NCI-H1092 treated with DMSO at 0.1 percent for 48 hours (cell line): ENCODE measurements around the gene JADE2.
"Not testable (repeated sequence)": the region's sequence is repeated elsewhere in the genome, so short reads cannot be mapped to it uniquely, and the experiment has no call there.

Experiments
- DNase-seq: peaks from one replicate; lab custom pipeline; 2025; lab: John Stamatoyannopoulos, UW

Gene JADE2

GRCh38 chr5:134507452-134507851, 18.0 kb upstream of the JADE2 start:
- DNase-seq, result no peak

DNA sequence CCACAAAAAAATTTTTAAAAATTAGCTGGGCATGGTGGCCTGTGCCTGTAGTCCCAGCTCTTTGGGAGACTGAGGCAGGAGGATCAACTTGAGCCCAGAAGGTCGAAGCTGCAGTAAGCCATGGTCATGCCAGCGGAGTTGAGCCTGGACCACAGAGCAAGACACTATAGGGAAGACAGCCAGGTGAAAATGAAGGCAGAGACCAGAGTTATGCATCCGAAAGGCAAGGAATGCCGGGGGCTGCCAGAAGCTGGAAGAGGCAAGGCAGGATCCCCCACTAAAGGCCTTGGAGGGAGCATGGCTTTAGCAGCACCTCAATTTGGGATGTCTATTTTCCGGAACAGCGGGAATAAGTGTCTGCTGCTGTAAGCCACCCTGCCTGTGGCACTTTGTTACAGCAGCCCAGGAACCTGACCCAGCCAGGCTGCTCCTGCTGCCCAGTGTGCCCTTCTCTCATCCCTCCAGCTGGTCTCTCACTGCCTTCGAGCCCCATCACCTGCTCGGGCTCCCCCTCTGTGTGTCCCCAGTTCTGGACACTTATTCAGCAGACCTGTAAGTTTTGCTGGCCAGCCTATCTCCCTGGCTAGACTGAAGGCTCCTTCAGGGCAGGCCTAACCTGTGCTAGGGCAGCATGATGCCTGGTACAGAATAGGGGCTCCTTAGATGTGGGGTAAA, 16.8 kb upstream of the JADE2 start:
- no peak for DNase-seq

DNA sequence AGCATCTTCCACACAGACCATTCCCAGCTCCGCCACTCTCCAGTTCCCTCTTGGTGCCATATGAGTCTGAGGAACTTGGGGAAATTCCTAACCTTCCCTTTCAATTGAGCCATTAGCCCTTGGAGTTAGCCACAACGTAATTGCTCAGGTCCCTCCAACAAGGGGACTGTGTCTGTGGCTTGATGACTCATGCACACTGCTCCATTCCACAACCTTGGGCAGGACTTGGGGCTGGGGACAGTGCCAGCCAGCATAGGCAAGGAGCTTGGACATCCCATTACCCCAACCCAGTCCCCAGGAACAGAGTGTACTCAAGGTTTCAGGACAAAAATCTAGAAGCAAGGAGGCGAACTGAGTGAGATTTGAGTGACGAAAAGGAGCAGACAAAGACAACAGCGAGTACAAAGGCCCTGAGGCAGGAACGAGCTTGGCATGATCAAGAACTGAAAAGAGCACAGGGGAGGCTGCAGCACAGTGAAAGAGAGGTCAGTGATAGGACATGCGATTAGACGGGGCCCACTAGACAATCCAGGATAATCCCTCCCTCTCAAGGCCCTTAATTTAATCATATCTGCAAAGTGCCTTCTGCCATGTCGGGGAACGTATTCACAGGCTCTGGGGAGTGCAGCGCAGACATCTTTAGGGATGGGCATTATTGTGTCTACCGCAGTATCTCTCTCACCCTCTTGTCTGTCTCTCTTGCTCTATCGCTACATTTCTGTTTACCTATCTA, 16.0 kb upstream of the JADE2 start:
- no peak for DNase-seq

DNA sequence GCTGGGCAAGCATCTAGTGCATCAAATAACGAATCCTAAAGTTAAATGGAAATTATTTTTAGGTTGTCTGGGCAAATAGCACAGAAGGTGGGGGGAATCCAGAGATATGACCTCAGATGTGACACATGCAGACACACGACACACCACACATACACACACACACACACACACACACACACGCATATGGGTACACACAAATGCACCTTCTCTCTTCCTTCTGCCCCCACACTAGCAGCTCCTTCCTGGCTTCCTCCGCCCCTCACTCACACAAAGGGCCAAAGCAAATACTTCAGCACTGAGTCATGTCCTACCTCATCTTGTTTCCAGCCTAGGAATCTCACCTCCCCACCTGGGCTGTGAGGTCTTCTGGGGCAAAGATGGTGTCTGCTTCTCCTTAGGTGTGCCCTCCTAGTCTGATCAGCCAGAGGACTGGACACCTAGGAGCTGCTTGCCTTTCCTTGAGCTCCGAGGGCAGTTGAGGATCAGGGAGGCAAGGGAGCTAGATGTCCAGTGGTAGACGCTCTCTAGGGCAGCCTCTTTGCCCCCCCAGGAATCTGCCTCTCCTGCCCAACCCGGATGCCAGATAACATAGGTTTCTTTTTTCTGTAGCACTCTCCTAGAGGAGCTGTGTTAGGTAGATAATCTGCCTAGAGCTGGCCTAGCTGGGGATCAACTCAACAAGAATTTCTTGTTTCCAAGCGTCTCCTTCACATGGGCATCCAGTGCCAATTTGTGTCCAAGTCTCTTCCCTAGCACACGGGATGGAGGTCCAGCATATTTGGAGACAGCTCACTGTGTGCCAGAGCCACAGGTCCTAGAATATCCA, 14.3 kb upstream of the JADE2 start:
- no peak for DNase-seq

GRCh38 chr5:134511796-134512660, 13.4 kb upstream of the JADE2 start:
- no peak for DNase-seq

- DNase-seq, result no peak
These were observed 12.8 kb upstream of the JADE2 start for GRCh38 chr5:134512661-134512999.

- DNase-seq, result no peak
These were observed 9.7 kb upstream of the JADE2 start for GRCh38 chr5:134515801-134516200.

DNA sequence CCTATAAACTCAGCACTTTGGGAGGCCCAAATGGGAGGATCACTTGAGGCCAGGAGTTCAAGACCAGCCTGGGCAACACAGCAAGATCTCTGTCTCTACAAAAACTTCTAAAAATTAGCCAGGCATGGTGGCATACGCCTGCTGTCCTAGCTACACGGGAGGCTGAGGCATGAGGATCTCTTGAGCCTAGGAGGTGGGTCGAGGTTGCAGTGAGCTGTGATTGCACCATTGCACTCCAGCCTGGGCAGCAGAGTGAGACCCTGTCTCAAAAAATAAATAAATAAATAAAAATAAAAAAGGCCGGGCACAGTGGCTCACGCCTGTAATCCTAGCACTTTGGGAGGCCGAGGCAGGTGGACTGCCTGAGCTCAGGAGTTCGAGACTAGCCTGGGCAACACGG, 8.5 kb upstream of the JADE2 start:
- DNase-seq, result not testable (repeated sequence)

GRCh38 chr5:134517553-134517952, 7.9 kb upstream of the JADE2 start:
- no peak for DNase-seq

DNA sequence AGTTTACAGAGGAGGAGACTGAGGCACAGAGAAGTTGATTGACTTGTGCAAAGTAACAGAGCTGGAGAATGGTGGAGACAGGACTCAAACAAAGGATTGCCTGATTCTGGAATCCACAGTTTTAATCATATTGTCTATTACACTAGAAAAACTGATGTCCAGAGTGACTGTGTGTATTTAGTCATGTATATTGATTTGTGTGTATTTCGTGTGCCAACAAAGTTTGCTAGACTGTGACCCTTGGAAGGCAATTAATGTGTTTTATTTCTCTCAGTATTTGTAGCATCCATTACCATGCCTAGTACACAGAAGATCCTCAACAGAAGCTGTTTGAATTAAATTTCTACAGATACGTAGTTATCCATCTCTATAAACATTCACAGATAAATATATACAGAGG, 5.5 kb upstream of the JADE2 start:
- DNase-seq, result no peak

DNA sequence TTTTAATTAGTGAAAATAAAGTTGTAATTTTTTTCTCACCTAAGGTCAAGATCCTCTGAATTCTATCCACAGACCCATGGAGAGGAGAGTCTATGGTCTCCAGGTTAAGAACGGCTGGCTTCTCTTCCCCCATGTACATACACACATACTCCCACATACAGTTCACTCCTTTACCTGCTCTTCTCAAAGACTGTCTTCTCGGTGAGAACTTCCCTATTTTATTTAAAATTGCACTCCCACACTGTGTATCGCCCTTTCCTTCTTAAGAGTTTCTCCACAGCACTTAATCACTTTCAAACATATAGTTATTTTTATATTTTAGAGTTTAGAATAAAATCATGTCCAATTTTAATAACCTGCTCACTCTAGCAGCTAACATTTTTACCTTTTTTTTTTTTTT, 3.6 kb upstream of the JADE2 start:
- DNase-seq, result no peak

- no peak for DNase-seq
These were observed 1.8 kb upstream of the JADE2 start for GRCh38 chr5:134523543-134524271.

- no peak for DNase-seq
These were observed 1.1 kb upstream of the JADE2 start for GRCh38 chr5:134524272-134524825.

DNA sequence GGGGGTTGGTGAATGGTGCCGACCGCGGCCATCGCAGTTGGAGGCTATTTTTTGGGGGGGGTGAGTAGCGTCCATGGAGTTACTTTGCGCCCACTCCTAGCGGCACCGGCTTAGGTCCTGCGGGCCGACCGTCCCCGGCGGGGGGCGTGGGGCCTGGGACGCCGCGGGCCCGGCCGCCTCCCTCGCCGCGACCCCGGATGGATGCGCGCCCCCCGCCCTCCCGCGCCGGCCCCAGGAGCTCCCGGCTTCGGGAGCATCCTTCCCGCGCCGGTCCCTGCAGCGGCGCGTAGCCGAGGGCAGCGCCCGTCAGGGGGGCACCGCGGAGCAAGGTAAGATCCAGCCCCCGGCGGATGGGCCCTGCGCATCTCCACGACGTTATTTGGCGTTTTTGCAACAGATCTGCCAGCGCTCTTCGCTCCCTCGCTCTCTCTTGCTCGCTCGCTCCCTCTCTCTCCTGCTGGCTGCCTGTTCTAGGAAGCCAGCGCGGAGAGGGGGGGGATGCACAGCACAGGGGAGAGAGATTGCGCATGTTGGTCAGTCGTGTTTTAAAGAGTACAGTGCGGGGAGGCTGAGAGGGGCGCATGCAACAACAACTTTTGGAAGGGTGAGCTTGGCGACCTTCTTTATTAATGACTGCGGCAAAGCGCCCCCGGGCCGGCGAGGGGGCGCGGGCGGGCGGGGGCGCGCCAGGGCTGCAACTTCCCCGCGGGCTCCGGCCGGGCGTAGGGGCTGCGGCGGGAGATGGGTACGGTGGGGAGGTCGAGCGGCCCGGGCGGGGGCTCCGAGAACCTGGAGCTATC, 413 bp downstream of the JADE2 start:
- peak; percentile 48 for DNase-seq

- no peak for DNase-seq
These were observed 1.1 kb downstream of the JADE2 start for GRCh38 chr5:134526483-134527155.

GRCh38 chr5:134527156-134527960, 1.9 kb downstream of the JADE2 start:
- peak; percentile 49 for DNase-seq

GRCh38 chr5:134527961-134528424, 2.5 kb downstream of the JADE2 start:
- no peak for DNase-seq

GRCh38 chr5:134528556-134528955, 3.1 kb downstream of the JADE2 start:
- no peak for DNase-seq

GRCh38 chr5:134529460-134529859, 4.0 kb downstream of the JADE2 start:
- DNase-seq, result no peak
